ENCODE data around the gene EFEMP2.

DNA sequence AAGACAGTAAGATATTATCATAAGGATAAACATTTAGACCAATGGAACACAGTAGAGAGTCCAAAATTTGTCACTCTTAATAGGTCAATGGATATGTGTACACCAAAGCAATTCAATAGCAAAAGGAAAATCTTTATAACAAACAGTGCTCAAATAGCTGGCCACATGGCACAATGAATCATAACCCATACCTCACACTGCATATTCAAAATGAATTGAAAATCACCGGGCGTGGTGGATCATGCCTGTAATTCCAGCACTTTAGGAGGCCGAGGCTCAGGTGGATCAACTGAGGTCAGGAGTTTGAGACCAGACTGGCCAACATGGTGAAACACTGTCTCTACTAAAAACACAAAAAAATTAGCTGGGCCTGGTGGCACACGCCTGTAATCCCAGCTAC lies 30.5 kb downstream of the EFEMP2 start:
- TF ChIP-seq, protein P1, sequence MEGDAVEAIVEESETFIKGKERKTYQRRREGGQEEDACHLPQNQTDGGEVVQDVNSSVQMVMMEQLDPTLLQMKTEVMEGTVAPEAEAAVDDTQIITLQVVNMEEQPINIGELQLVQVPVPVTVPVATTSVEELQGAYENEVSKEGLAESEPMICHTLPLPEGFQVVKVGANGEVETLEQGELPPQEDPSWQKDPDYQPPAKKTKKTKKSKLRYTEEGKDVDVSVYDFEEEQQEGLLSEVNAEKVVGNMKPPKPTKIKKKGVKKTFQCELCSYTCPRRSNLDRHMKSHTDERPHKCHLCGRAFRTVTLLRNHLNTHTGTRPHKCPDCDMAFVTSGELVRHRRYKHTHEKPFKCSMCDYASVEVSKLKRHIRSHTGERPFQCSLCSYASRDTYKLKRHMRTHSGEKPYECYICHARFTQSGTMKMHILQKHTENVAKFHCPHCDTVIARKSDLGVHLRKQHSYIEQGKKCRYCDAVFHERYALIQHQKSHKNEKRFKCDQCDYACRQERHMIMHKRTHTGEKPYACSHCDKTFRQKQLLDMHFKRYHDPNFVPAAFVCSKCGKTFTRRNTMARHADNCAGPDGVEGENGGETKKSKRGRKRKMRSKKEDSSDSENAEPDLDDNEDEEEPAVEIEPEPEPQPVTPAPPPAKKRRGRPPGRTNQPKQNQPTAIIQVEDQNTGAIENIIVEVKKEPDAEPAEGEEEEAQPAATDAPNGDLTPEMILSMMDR (IDR thresholded peaks at IDR 0.05; ENCODE audit: insufficient read depth, low read depth, low read length): no peak
- TF ChIP-seq EZH2 (IDR thresholded peaks at IDR 0.05; ENCODE audit: insufficient read depth, low read length): no peak
